ENCODE data around the gene NELFA.

NELFA gene

GRCh38 chr4:1978226-1978625, 30.5 kb downstream of the NELFA start:
- TF ChIP-seq ZFP3 (CRISPR knock-in tag; IDR thresholded peaks at IDR 0.05) (no peak), ISL1 (CRISPR knock-in tag; IDR thresholded peaks at IDR 0.05) (no peak), TOX (CRISPR knock-in tag; IDR thresholded peaks at IDR 0.05; ENCODE audit: borderline replicate concordance) (no peak), ZFP30 (CRISPR knock-in tag; IDR thresholded peaks at IDR 0.05) (no peak), ZNF8 (CRISPR knock-in tag; IDR thresholded peaks at IDR 0.05) (no peak), BACH2 (CRISPR knock-in tag; IDR thresholded peaks at IDR 0.05; ENCODE audit: borderline replicate concordance) (no peak), GLIS3 (CRISPR knock-in tag; IDR thresholded peaks at IDR 0.05) (no peak), PATZ1 (CRISPR knock-in tag; IDR thresholded peaks at IDR 0.05; ENCODE audit: borderline replicate concordance) (no peak), ZNF70 (CRISPR knock-in tag; IDR thresholded peaks at IDR 0.05) (no peak), ZNF565 (CRISPR knock-in tag; conservative IDR thresholded peaks at IDR 0.05; ENCODE audit: low read depth) (no peak), ZC3H10 (CRISPR knock-in tag; IDR thresholded peaks at IDR 0.05) (no peak), CSDC2 (CRISPR knock-in tag; IDR thresholded peaks at IDR 0.05) (no peak), CSRNP3 (CRISPR knock-in tag; IDR thresholded peaks at IDR 0.05) (no peak), TCF4 (CRISPR knock-in tag; IDR thresholded peaks at IDR 0.05; ENCODE audit: borderline replicate concordance) (no peak), POU6F1 (CRISPR knock-in tag; IDR thresholded peaks at IDR 0.05; ENCODE audit: borderline replicate concordance, low read depth) (no peak), SNAI2 (CRISPR knock-in tag; IDR thresholded peaks at IDR 0.05) (no peak), PPARA (CRISPR knock-in tag; IDR thresholded peaks at IDR 0.05; ENCODE audit: borderline replicate concordance) (no peak), ESRRG (CRISPR knock-in tag; IDR thresholded peaks at IDR 0.05) (no peak), OSR1 (CRISPR knock-in tag; IDR thresholded peaks at IDR 0.05) (no peak)
- ATAC-seq, result no peak

- no peak for TF ChIP-seq OSR1 (CRISPR knock-in tag; IDR thresholded peaks at IDR 0.05)
- no peak for TF ChIP-seq CSRNP3 (CRISPR knock-in tag; IDR thresholded peaks at IDR 0.05)
- TF ChIP-seq BACH2 (CRISPR knock-in tag; IDR thresholded peaks at IDR 0.05; ENCODE audit: borderline replicate concordance), result no peak
- TF ChIP-seq ZNF565 (CRISPR knock-in tag; conservative IDR thresholded peaks at IDR 0.05; ENCODE audit: low read depth), result no peak
- no peak for TF ChIP-seq ZNF8 (CRISPR knock-in tag; IDR thresholded peaks at IDR 0.05)
- TF ChIP-seq GLIS3 (CRISPR knock-in tag; IDR thresholded peaks at IDR 0.05), result no peak
- no peak for TF ChIP-seq SNAI2 (CRISPR knock-in tag; IDR thresholded peaks at IDR 0.05)
- no peak for TF ChIP-seq TOX (CRISPR knock-in tag; IDR thresholded peaks at IDR 0.05; ENCODE audit: borderline replicate concordance)
- TF ChIP-seq ZFP30 (CRISPR knock-in tag; IDR thresholded peaks at IDR 0.05), result no peak
- TF ChIP-seq ESRRG (CRISPR knock-in tag; IDR thresholded peaks at IDR 0.05), result no peak
- no peak for TF ChIP-seq ISL1 (CRISPR knock-in tag; IDR thresholded peaks at IDR 0.05)
- TF ChIP-seq ZFP3 (CRISPR knock-in tag; IDR thresholded peaks at IDR 0.05), result no peak
- TF ChIP-seq PATZ1 (CRISPR knock-in tag; IDR thresholded peaks at IDR 0.05; ENCODE audit: borderline replicate concordance), result no peak
- TF ChIP-seq PPARA (CRISPR knock-in tag; IDR thresholded peaks at IDR 0.05; ENCODE audit: borderline replicate concordance), result no peak
- TF ChIP-seq ARNTL (CRISPR knock-in tag; IDR thresholded peaks at IDR 0.05; ENCODE audit: borderline replicate concordance, low read depth), result no peak
- no peak for TF ChIP-seq CSDC2 (CRISPR knock-in tag; IDR thresholded peaks at IDR 0.05)
- TF ChIP-seq TSHZ2 (CRISPR knock-in tag; IDR thresholded peaks at IDR 0.05), result no peak
- no peak for TF ChIP-seq RARB (CRISPR knock-in tag; IDR thresholded peaks at IDR 0.05)
- no peak for TF ChIP-seq CREB5 (CRISPR knock-in tag; IDR thresholded peaks at IDR 0.05; ENCODE audit: low read depth)
- no peak for ATAC-seq
Observed at GRCh38 chr4:1976416-1977352, 32.1 kb downstream of the NELFA start.
